NT2/D1 (cell line): ENCODE data around the gene S100A16.

Experiments
- SUZ12 ChIP-seq: IDR thresholded peaks from 2 replicates; pipeline ENCODE4 v1.6.1; 2011; ENCODE audit not compliant: insufficient read length, insufficient read depth; ENCODE audit errors: extremely low read depth
- YY1 ChIP-seq: IDR thresholded peaks from 2 replicates; pipeline ENCODE4 v1.6.1; 2011; ENCODE audit not compliant: insufficient read length, insufficient read depth
- ZNF274 ChIP-seq: IDR thresholded peaks from 2 replicates; pipeline ENCODE4 v1.6.1; 2011; ENCODE audit warnings: mild to moderate bottlenecking, low read depth, low read length

GRCh38 chr1:153566414-153567371 lies 46.2 kb downstream of the S100A16 start:
- no peak for TF ChIP-seq ZNF274
- no peak for TF ChIP-seq YY1
- no peak for TF ChIP-seq SUZ12
